Measurements from ENCODE around the gene TRIM14.

GRCh38 chr9:98097836-98098235 lies 21.2 kb downstream of the TRIM14 start:
- no peak for TF ChIP-seq CBX3 (IDR thresholded peaks at IDR 0.05; ENCODE audit: borderline replicate concordance, low read depth)
- TF ChIP-seq HDAC6 (IDR thresholded peaks at IDR 0.05; ENCODE audit: unreplicated experiment), result no peak
- peak; percentile 29 for TF ChIP-seq RELA (IDR thresholded peaks at IDR 0.05; ENCODE audit: borderline replicate concordance, partially characterized antibody)
- TF ChIP-seq ZBTB33 (IDR thresholded peaks at IDR 0.05), result no peak
- no peak for TF ChIP-seq CTCF (IDR thresholded peaks at IDR 0.05 in 2 of 3, conservative IDR thresholded peaks at IDR 0.05 in 1 of 3; ENCODE audit: control insufficient read depth in 2 of 3, extremely low read depth in 1 of 3, insufficient read depth in 1 of 3, low read depth in 3 of 3, low read length in 3 of 3)
- no peak for TF ChIP-seq POLR2AphosphoS5 (IDR thresholded peaks at IDR 0.05; ENCODE audit: low read length)
